ENCODE measurements around the gene ZSWIM1.
A peak's percentile ranks its signal among the peaks of the same experiment; 100 is the strongest.
"Not testable (repeated sequence)": the region's sequence is repeated elsewhere in the genome, so short reads cannot be mapped to it uniquely, and the experiment has no call there.

ZSWIM1 gene

DNA sequence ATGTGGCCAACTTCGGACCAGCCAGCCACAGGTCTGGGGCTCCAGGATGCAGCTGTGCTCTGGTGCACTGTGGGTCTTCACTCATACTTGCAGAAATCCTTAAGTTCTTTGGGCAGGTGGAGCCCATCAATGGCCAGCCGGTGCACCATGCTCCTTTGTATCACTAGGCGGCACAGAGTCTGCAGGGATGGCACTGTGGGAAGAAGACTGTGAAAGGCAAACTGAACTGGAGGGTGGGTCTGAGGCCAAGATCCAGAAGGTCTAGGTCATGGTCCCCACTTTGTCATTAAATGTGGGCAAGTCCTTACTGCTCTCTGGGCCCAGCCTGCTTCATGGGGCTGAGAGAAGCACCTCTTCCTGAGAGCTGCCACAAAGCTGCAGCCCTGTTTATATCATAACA, 7.7 kb downstream of the ZSWIM1 start:
- DNase-seq (ENCODE audit: low read depth in 2 of 2) = no peak

DNA sequence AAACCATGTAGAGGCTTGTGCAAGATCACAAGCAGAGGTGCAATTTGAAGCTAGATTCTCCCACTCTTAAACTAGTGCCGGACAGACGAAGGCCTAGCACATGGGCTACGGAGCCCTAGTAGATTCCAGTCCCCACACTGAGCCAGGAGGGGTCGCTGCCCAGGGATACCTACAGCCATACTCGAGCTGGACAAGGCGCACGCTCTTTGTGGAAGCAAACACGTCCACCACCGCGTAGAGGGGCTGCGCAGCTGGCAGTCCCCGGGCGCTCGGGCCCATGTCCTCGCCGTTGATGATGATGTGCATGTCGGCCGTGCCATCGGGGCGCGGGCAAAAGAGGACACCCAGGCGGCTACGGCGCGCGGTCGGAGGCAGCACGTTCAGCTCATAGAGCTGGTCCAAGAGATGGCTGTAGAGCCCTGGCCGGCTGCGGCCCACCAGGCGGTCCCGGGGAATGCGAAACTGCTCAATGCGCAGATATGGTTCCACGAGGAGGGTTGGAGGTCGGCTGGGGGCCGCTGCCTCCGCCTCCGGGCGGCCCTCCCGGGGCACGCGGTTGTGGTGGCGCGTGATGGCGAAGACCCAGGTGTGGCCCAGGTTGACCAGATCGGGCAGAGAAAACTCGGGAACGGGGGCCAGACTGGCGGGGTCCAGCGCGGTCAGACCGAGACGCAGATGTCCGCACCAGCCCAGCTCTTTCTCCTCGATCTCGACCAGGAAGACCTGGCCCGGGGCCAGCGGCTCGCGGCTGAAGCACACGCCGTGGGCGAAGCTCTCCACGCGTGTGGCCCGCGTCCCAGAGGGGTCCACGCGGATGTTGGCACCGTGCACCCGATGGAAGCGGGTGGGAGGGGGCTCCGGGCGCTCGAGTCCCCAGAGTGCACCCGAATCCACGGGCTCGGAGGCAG, 9.3 kb downstream of the ZSWIM1 start:
- DNase-seq (ENCODE audit: low read depth in 2 of 2) = peak; percentile 36 to 40

DNA sequence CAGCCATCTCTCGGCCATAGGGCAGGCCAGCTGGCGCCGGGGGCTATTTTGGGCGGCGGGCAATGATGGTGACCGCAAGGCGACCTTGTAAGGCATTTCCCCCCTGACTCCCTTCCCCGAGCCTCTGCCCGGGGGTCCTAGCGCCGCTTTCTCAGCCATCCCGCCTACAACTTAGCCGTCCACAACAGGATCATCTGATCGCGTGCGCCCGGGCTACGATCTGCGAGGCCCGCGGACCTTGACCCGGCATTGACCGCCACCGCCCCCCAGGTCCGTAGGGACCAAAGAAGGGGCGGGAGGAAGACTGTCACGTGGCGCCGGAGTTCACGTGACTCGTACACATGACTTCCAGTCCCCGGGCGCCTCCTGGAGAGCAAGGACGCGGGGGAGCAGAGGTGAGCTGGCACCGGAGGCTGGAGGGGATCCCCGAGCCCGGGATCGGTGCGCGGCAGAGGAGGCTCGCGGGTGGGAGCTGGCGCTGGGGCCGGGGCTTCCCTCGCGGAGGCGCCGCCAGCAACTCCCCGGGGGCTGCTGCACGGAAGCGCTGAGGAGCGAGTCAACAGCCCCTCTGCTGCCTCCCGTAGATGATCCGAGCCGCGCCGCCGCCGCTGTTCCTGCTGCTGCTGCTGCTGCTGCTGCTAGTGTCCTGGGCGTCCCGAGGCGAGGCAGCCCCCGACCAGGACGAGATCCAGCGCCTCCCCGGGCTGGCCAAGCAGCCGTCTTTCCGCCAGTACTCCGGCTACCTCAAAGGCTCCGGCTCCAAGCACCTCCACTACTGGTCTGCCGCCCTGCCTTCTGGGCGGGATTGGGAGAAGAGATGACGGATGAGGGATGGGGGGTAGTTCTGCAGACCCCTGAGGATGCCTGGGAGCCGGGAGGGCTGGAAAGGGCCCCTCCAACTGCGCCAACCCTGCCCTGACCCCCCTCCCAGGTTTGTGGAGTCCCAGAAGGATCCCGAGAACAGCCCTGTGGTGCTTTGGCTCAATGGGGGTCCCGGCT, 10.3 kb downstream of the ZSWIM1 start, which contains the start of the genes CTSA and NEURL2:
Gene CTSA, plus strand, starts transcription at position 351 of the 999 bp plus-strand sequence. Its CDS starts 234 bp downstream, at position 585.
Gene NEURL2, minus strand, starts transcription at position 224 of the 999 bp plus-strand sequence. Its CDS starts 217 bp downstream, at position 7.
- DNase-seq (ENCODE audit: low read depth in 2 of 2) = peak; percentile 82 to 83

DNA sequence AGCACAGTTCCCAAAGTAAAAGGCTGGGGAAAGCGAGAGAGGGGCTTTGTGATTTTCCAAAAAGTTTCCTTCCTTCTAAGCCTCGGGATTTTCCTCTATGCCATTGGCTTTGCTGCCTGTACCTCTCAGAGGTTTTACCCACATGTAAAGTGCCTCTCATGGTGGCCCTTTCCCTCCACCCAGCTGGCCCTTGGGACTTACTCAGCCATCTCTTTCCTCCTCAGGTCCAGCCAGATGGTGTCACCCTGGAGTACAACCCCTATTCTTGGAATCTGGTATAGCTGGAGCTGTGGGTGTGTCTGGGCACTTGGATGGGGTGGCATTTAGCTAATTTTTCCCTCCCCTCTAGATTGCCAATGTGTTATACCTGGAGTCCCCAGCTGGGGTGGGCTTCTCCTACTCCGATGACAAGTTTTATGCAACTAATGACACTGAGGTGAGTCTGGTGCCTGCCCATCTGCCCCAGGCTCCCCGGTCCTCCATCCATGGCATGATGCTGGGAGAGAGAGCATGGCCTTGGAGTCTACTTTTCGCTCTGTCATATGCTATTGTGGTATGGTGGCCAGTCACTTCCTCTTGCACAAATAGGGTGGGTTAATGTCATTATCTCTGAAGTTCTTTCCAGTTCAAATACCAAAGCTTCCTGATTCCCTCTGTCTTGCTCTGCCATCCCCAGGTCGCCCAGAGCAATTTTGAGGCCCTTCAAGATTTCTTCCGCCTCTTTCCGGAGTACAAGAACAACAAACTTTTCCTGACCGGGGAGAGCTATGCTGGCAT, 11.2 kb downstream of the ZSWIM1 start:
- no peak for DNase-seq (ENCODE audit: low read depth in 2 of 2)

DNA sequence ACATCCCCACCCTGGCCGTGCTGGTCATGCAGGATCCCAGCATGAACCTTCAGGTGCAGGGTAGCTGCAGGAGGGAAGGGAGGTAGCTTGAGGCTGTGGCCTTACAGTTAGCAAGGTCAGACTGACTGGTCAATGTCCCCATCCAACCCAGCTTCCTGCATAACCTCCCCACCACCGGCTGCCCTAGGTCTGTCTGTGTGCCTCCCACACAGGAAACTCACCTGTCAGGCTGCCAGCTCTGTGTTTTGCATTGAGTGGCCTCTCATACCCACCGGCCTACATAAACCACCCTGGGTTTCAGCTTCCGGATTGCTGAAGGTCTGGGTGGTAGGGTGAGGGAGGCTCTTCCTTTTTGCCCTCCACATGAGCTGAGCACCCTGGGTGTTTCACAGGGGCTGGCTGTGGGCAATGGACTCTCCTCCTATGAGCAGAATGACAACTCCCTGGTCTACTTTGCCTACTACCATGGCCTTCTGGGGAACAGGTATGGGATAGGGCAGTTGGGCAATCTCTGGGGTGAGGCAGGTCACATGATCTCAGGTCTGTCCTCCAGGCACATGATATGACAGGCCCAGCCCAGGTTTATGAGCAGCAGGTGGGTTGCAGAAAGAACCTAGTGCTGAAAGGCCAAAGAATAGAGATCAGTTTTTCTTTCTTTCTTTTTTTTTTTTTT, 11.9 kb downstream of the ZSWIM1 start:
- DNase-seq (ENCODE audit: low read depth in 2 of 2) = no peak

DNA sequence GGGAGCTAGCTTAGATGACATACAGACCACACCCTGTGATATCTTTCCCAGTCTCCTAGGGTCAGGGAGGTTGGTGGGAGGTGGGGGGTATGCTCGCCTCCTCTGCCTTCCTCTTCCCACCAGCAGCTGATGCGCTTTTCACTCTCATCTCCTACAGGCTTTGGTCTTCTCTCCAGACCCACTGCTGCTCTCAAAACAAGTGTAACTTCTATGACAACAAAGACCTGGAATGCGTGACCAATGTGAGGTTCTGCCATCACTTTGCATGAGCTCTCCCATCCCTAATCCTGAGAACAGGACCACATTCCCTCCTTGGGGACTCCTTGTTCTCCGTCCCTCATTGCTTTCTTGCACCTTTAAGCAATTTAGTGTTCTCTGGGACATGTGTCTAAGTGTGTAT, 12.8 kb downstream of the ZSWIM1 start:
- no peak for DNase-seq (ENCODE audit: low read depth in 2 of 2)

DNA sequence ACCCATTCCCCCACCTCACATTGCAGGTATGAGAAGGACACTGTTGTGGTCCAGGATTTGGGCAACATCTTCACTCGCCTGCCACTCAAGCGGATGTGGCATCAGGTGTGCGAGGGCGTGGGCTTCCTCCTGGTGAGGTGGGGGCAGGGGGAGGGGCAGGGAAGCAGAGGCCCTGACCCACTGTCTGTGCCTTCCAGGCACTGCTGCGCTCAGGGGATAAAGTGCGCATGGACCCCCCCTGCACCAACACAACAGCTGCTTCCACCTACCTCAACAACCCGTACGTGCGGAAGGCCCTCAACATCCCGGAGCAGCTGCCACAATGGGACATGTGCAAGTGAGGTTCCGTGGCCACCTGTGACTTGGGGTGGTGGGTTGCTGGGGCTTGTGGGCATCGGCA, 13.8 kb downstream of the ZSWIM1 start:
- DNase-seq (ENCODE audit: low read depth in 2 of 2) = no peak

DNA sequence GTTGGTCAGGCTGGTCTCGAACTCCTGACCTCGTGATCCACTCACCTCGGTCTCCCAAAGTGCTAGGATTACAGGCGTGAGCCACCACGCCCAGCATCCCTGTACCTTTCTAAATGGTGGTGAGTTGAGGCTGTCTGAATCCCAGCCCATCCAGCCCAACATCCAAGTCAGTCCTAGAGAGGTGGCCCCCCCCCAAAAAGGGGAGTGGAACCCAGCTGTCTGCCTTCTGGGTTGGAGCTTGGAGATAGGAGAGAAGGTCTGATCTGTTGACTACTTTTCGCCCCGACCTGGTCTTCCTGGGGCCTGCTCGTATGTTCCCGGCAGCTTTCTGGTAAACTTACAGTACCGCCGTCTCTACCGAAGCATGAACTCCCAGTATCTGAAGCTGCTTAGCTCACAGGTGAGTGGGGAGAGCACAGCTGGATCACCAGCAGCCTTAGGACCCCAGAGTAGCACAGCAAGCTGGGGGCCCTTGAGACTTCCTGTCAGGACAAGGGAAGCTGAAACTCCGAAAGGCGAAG, 15.7 kb downstream of the ZSWIM1 start:
- no peak for DNase-seq (ENCODE audit: low read depth in 2 of 2)

DNA sequence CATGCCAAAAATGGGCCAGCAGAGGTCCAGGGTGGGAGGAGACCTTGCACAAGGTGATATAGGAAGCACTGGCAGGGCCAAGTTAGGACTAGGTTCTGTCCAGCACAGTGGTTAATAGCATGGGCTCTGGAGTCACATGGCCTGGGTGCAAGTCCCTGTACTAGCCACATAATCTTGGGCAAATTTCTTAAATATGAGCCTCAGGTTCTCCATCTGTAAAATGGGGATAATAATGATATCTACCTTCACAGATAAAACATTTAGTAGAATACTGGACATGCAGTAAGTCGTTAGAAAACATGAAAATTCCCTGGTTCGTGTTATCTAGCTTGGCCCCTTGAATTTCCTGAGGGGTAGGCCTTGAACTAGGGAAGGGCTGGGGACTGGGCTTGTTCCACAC, 16.3 kb downstream of the ZSWIM1 start:
- DNase-seq (ENCODE audit: low read depth in 2 of 2) = no peak

DNA sequence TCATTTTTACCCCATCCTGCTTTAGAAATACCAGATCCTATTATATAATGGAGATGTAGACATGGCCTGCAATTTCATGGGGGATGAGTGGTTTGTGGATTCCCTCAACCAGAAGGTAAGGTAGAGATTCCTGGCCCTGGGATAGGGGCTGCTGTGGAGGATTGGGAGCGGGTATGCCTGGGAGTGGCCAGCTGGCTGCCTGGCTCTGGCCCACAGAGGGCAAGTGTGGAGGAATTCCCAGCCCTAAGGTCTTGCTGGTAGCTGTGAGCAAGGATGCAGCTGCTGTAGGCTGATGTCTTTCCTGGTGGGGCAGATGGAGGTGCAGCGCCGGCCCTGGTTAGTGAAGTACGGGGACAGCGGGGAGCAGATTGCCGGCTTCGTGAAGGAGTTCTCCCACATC, 16.7 kb downstream of the ZSWIM1 start:
- DNase-seq (ENCODE audit: low read depth in 2 of 2) = no peak

DNA sequence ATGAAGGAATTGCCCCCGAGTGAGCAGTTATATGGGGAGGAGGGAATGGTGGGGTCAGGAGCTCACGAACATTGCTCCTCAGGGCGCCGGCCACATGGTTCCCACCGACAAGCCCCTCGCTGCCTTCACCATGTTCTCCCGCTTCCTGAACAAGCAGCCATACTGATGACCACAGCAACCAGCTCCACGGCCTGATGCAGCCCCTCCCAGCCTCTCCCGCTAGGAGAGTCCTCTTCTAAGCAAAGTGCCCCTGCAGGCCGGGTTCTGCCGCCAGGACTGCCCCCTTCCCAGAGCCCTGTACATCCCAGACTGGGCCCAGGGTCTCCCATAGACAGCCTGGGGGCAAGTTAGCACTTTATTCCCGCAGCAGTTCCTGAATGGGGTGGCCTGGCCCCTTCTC, 17.3 kb downstream of the ZSWIM1 start:
- no peak for DNase-seq (ENCODE audit: low read depth in 2 of 2)

DNA sequence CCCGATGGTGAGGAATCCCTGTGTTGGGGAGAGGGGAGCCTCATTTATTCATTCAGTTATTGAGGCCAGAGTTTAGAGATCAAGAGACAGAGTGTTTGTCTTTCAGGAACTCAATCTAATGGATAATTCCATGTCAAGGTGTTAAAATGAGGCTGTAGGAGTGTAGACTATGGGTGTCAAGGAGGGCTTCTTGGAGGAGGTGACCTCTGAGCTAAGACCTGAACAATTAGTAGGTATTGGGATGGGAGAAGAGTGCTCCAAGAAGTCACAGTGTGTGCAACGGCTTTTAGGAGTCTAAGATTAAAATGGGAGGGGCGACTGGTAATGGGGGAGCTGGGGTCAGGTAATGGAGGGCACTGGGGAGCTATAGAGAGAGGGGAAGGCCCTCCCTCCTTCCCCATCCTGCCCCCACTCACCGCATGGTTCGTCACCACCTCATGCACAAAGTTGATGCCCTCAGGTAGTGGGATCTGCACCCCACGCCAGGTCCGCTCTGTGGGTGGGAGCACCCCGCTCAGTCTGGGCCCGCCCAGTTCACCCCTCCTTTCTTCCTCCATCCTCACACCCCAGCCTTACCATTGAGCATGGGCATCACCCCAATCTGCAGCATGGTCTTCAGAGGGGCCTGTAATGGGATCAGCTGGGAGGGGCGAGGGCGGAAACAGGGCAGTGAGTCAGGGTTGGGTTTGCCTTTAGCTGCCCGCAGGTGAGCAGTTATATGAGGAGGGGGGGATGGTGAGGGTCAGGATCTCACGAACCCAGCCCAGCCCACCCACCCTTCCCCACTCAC, 18.2 kb downstream of the ZSWIM1 start:
- DNase-seq (ENCODE audit: low read depth in 2 of 2) = no peak

DNA sequence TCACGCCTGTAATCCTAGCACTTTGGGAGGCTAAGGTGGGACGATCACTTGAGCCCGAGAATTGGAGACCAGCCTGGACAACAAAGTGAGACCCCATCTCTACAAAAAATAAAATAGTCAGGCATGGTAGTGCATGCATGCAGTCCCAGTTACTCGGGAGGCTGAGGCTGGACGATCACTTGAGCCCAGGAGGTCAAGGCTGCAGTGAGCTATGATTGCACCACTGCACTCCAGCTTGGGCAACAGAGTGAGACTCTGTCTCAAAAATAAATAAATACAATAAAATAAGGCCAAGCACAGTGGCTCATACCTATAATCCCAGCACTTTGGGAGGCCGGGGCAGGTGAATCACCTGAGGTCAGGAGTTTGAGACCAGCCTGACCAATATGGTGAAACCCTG, 20.3 kb downstream of the ZSWIM1 start:
- DNase-seq (ENCODE audit: low read depth in 2 of 2) = not testable (repeated sequence)

DNA sequence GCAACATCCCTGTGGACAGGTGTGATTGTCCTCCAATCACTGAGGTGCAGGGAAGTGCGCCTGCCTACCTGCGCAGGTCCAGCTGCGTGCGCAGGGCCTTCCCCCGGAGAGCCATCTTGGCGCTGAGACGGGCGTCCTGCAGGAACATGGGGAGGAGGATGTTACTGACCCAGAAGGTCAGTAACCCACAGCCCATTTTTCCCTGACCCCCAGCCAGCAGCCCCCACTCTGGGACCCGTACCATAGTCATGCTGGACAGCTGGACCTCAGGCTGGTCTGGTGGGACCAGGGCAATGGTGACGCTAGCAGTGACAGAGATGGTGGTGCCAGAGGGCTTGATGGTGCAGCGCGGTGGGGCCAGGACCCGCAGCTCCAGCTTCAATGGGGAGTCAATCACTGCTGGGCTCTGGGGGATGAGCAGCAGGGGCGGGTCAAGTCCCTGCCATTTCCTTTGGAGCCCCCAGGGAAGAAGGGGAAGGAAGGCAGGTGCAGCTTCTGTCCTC, 21.2 kb downstream of the ZSWIM1 start:
- DNase-seq (ENCODE audit: low read depth in 2 of 2) = no peak

DNA sequence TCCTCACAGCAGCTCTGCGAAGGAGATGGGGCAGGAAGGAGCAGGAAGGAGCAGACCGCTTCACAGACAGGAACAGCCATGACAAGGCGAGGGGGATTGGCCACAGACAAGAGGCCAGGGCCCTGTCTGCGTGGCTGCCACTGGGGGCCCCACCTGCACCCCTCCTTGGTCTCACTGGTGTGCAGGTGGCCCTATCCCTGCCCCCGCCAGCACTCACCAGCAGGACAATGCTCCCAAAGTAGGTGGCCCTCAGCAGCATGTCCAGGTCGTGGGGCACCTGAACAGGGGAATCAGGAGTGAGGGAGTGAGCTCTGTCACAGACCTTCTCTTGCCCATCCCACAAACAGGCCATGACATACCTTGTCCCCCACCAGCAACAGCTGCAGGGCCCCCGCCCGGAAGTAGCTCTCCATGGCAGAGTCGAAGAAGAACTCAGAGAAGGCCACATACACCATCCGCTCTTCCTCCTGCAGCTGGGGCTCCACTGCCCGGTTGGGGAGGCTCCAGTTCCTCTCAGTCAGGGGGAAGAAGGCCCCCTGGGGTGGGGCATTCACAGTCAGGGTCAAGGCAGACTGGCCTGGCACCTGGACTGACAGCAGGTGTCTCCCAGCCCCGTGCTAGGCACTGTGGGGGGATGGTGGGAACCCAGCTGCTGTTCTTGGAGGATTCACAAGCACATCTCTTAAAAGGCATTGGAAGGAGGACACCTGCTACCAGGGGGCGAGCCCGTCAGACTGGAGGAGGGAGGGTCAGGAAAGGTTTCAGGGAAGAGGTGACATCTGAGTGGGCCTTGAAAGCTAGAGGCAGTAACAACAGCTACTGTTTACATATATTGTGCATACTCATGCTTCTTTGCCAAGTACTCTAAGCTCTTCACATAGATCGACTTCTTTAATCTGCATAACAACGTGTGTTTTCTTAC, 23.8 kb downstream of the ZSWIM1 start:
- no peak for DNase-seq (ENCODE audit: low read depth in 2 of 2)

DNA sequence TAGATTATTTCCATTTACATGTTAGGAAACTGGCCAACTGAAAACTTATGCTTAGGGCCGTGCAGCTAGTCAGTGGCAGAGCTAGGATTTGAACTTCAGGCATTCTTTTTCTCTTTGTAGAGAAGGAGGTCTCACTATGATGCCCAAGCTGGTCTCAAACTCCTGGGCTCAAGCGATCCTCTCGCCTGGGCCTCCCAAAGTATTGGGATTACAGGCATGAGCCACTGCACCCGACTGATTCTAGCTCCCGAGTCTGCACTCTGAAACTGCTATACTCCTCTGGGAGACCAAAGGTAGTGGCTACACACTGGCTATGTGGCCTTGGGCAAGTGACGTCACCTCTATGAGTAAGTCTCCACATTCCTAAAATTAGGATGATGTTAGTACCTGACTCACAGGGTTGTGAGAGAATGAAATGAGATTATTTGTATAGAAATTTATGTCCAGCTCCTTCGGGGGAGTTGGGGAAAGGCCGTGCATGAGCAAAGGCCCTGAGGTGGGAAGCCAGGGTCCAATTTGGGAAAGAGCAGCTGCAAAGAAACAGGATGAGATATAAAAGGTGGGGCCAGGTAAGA, 24.6 kb downstream of the ZSWIM1 start:
- DNase-seq (ENCODE audit: low read depth in 2 of 2) = no peak

DNA sequence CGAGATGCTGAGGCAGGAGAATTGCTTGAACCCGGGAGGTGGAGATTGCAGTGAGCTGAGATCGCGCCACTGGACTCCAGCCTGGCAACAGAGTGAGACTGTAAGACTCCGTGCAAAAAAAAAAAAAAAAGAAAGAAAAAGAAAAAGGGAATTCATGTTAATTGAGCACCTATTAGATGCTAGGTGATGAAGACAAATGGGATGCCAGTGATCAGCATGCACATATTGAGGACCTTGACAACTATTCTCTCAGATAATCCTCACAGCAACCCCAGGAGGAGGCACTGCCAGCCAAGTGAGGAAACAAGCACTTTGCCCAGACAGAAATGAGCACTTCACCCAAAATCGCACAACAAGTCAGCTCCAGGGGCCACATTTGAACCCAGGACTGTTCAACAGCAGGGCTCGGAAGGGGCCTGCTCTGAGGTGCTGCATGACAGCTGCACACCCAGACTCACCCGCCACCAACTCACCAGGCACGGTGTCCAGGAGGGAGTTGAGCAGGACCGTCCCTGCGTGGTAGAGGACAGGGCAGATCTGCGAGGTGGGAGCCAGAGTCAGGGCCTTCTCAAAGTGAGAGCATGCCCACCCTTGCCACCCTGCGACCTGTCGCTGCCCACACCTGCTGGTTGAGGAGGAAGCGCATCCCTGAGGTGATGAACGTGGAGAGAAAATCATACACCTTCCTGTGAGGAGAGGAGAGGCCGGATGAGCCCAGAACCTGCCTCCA, 26.4 kb downstream of the ZSWIM1 start:
- DNase-seq (ENCODE audit: low read depth in 2 of 2) = no peak

Data from stimulated activated CD4-positive, alpha-beta T cell treated with anti-CD3 and anti-CD28 coated beads, Interleukin-1b, Interleukin-23, amount 100 ng/mL, for 4 hours (primary cell).